ENCODE results near the gene FCAMR.

Gene FCAMR

GRCh38 chr1:207009945-207010344, 39.7 kb upstream of the FCAMR start:
- H3K4me1 ChIP-seq (ENCODE audit: control insufficient read depth, insufficient read depth, low read length, poor library complexity, severe bottlenecking) = no peaks in the 10 kb centered on the region
- DNase-seq = no peak

GRCh38 chr1:207009182-207009850, 39.1 kb upstream of the FCAMR start:
- Histone ChIP-seq H3K4me1 (ENCODE audit: control insufficient read depth, insufficient read depth, low read length, poor library complexity, severe bottlenecking) (no peaks in the 10 kb centered on the region), H3K36me3 (ENCODE audit: control insufficient read depth, insufficient read depth, low read length) (no peaks in the 10 kb centered on the region), H3K27me3 (replicated peaks; ENCODE audit: control insufficient read depth, insufficient read depth, low read length, poor library complexity, severe bottlenecking) (no peaks in the 10 kb centered on the region), H3K27ac (ENCODE audit: insufficient read depth, low read length, poor library complexity, severe bottlenecking) (no peak overlapping the region), H3K4me3 (ENCODE audit: insufficient read depth, low read depth, low read length, poor library complexity, severe bottlenecking) (no peak overlapping the region), H3K9me3 (ENCODE audit: control insufficient read depth, low read length) (no peaks in the 10 kb centered on the region)
- DNase-seq = no peak

More at GRCh38 chr1:207009945-207010344, 39.7 kb upstream of the FCAMR start:
- no peaks in the 10 kb centered on the region for H3K36me3 ChIP-seq (ENCODE audit: control insufficient read depth, insufficient read depth, low read length)
- no peaks in the 10 kb centered on the region for H3K27me3 ChIP-seq (replicated peaks; ENCODE audit: control insufficient read depth, insufficient read depth, low read length, poor library complexity, severe bottlenecking)
- H3K9me3 ChIP-seq (ENCODE audit: control insufficient read depth, low read length) = no peaks in the 10 kb centered on the region
- no peak overlapping the region for H3K4me3 ChIP-seq (ENCODE audit: insufficient read depth, low read depth, low read length, poor library complexity, severe bottlenecking)
- H3K27ac ChIP-seq (ENCODE audit: insufficient read depth, low read length, poor library complexity, severe bottlenecking) = no peak overlapping the region

- Histone ChIP-seq H3K36me3 (ENCODE audit: control insufficient read depth, insufficient read depth, low read length) (no peaks in the 10 kb centered on the region), H3K9me3 (ENCODE audit: control insufficient read depth, low read length) (no peaks in the 10 kb centered on the region), H3K4me1 (ENCODE audit: control insufficient read depth, insufficient read depth, low read length, poor library complexity, severe bottlenecking) (no peaks in the 10 kb centered on the region), H3K4me3 (ENCODE audit: insufficient read depth, low read depth, low read length, poor library complexity, severe bottlenecking) (no peak overlapping the region), H3K27ac (ENCODE audit: insufficient read depth, low read length, poor library complexity, severe bottlenecking) (no peak overlapping the region), H3K27me3 (replicated peaks; ENCODE audit: control insufficient read depth, insufficient read depth, low read length, poor library complexity, severe bottlenecking) (no peaks in the 10 kb centered on the region)
- DNase-seq = no peak
Measured at GRCh38 chr1:207007352-207008033, 37.2 kb upstream of the FCAMR start.

- H3K36me3 ChIP-seq (ENCODE audit: control insufficient read depth, insufficient read depth, low read length) = no peaks in the 10 kb centered on the region
- no peak overlapping the region for H3K27ac ChIP-seq (ENCODE audit: insufficient read depth, low read length, poor library complexity, severe bottlenecking)
- no peaks in the 10 kb centered on the region for H3K27me3 ChIP-seq (replicated peaks; ENCODE audit: control insufficient read depth, insufficient read depth, low read length, poor library complexity, severe bottlenecking)
- no peaks in the 10 kb centered on the region for H3K9me3 ChIP-seq (ENCODE audit: control insufficient read depth, low read length)
- H3K4me3 ChIP-seq (ENCODE audit: insufficient read depth, low read depth, low read length, poor library complexity, severe bottlenecking) = no peak overlapping the region
- H3K4me1 ChIP-seq (ENCODE audit: control insufficient read depth, insufficient read depth, low read length, poor library complexity, severe bottlenecking) = no peaks in the 10 kb centered on the region
- DNase-seq = no peak
Measured at GRCh38 chr1:207006914-207007313, 36.7 kb upstream of the FCAMR start.

GRCh38 chr1:207006083-207006482, 35.8 kb upstream of the FCAMR start:
- no peaks in the 10 kb centered on the region for H3K4me1 ChIP-seq (ENCODE audit: control insufficient read depth, insufficient read depth, low read length, poor library complexity, severe bottlenecking)
- H3K27ac ChIP-seq (ENCODE audit: insufficient read depth, low read length, poor library complexity, severe bottlenecking) = no peak overlapping the region
- no peaks in the 10 kb centered on the region for H3K36me3 ChIP-seq (ENCODE audit: control insufficient read depth, insufficient read depth, low read length)
- no peaks in the 10 kb centered on the region for H3K27me3 ChIP-seq (replicated peaks; ENCODE audit: control insufficient read depth, insufficient read depth, low read length, poor library complexity, severe bottlenecking)
- no peak for DNase-seq
- no peaks in the 10 kb centered on the region for H3K9me3 ChIP-seq (ENCODE audit: control insufficient read depth, low read length)
- no peak overlapping the region for H3K4me3 ChIP-seq (ENCODE audit: insufficient read depth, low read depth, low read length, poor library complexity, severe bottlenecking)

- H3K4me1 ChIP-seq (ENCODE audit: control insufficient read depth, insufficient read depth, low read length, poor library complexity, severe bottlenecking) = no peaks in the 10 kb centered on the region
Measured at GRCh38 chr1:207004931-207005830, 34.9 kb upstream of the FCAMR start.

GRCh38 chr1:207003210-207003609, 33.0 kb upstream of the FCAMR start:
- H3K27me3 ChIP-seq (replicated peaks; ENCODE audit: control insufficient read depth, insufficient read depth, low read length, poor library complexity, severe bottlenecking) = no peaks in the 10 kb centered on the region
- H3K4me1 ChIP-seq (ENCODE audit: control insufficient read depth, insufficient read depth, low read length, poor library complexity, severe bottlenecking) = no peaks in the 10 kb centered on the region
- no peaks in the 10 kb centered on the region for H3K36me3 ChIP-seq (ENCODE audit: control insufficient read depth, insufficient read depth, low read length)
- DNase-seq = no peak
- H3K27ac ChIP-seq (ENCODE audit: insufficient read depth, low read length, poor library complexity, severe bottlenecking) = no peak overlapping the region
- H3K9me3 ChIP-seq (ENCODE audit: control insufficient read depth, low read length) = no peaks in the 10 kb centered on the region
- H3K4me3 ChIP-seq (ENCODE audit: insufficient read depth, low read depth, low read length, poor library complexity, severe bottlenecking) = no peak overlapping the region

More at GRCh38 chr1:207004931-207005830, 34.9 kb upstream of the FCAMR start:
- Histone ChIP-seq H3K27ac (ENCODE audit: insufficient read depth, low read length, poor library complexity, severe bottlenecking) (no peak overlapping the region), H3K9me3 (ENCODE audit: control insufficient read depth, low read length) (no peaks in the 10 kb centered on the region), H3K36me3 (ENCODE audit: control insufficient read depth, insufficient read depth, low read length) (no peaks in the 10 kb centered on the region), H3K27me3 (replicated peaks; ENCODE audit: control insufficient read depth, insufficient read depth, low read length, poor library complexity, severe bottlenecking) (no peaks in the 10 kb centered on the region), H3K4me3 (ENCODE audit: insufficient read depth, low read depth, low read length, poor library complexity, severe bottlenecking) (no peak overlapping the region)
- DNase-seq = peak in 1 of 3 donors; percentile 14

GRCh38 chr1:207002724-207003146, 32.5 kb upstream of the FCAMR start:
- no peak overlapping the region for H3K27ac ChIP-seq (ENCODE audit: insufficient read depth, low read length, poor library complexity, severe bottlenecking)
- no peaks in the 10 kb centered on the region for H3K9me3 ChIP-seq (ENCODE audit: control insufficient read depth, low read length)
- DNase-seq = no peak
- H3K36me3 ChIP-seq (ENCODE audit: control insufficient read depth, insufficient read depth, low read length) = no peaks in the 10 kb centered on the region
- no peaks in the 10 kb centered on the region for H3K4me1 ChIP-seq (ENCODE audit: control insufficient read depth, insufficient read depth, low read length, poor library complexity, severe bottlenecking)
- H3K27me3 ChIP-seq (replicated peaks; ENCODE audit: control insufficient read depth, insufficient read depth, low read length, poor library complexity, severe bottlenecking) = no peaks in the 10 kb centered on the region
- no peak overlapping the region for H3K4me3 ChIP-seq (ENCODE audit: insufficient read depth, low read depth, low read length, poor library complexity, severe bottlenecking)

GRCh38 chr1:207001492-207002245, 31.4 kb upstream of the FCAMR start:
- Histone ChIP-seq H3K27ac (ENCODE audit: insufficient read depth, low read length, poor library complexity, severe bottlenecking) (no peak overlapping the region), H3K4me1 (ENCODE audit: control insufficient read depth, insufficient read depth, low read length, poor library complexity, severe bottlenecking) (no peaks in the 10 kb centered on the region), H3K4me3 (ENCODE audit: insufficient read depth, low read depth, low read length, poor library complexity, severe bottlenecking) (no peak overlapping the region), H3K9me3 (ENCODE audit: control insufficient read depth, low read length) (no peaks in the 10 kb centered on the region), H3K27me3 (replicated peaks; ENCODE audit: control insufficient read depth, insufficient read depth, low read length, poor library complexity, severe bottlenecking) (no peaks in the 10 kb centered on the region), H3K36me3 (ENCODE audit: control insufficient read depth, insufficient read depth, low read length) (no peaks in the 10 kb centered on the region)
- DNase-seq = no peak

All from effector memory CD4-positive, alpha-beta T cell (primary cell).